Tracheal epithelial cell (primary cell): ENCODE results near the gene CERKL. TPM values are rescaled to one million over a fixed set of nuclear protein-coding genes. Genes with fewer than 3 reads are reported as not detected.

ENCODE experiments used
- total RNA-seq: library from RNA; depleted of rRNA; stranded (reverse); fragments of >200 nt; gene quantifications from 2 replicates; pipeline ENCODE4 v1.2.1, GENCODE V29; 2014

CERKL gene, protein sequence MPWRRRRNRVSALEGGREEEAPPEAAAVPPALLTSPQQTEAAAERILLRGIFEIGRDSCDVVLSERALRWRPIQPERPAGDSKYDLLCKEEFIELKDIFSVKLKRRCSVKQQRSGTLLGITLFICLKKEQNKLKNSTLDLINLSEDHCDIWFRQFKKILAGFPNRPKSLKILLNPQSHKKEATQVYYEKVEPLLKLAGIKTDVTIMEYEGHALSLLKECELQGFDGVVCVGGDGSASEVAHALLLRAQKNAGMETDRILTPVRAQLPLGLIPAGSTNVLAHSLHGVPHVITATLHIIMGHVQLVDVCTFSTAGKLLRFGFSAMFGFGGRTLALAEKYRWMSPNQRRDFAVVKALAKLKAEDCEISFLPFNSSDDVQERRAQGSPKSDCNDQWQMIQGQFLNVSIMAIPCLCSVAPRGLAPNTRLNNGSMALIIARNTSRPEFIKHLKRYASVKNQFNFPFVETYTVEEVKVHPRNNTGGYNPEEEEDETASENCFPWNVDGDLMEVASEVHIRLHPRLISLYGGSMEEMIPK
- 0.72 TPM in 1 of 2 replicates, not detected in the other for total RNA-seq

DNA sequence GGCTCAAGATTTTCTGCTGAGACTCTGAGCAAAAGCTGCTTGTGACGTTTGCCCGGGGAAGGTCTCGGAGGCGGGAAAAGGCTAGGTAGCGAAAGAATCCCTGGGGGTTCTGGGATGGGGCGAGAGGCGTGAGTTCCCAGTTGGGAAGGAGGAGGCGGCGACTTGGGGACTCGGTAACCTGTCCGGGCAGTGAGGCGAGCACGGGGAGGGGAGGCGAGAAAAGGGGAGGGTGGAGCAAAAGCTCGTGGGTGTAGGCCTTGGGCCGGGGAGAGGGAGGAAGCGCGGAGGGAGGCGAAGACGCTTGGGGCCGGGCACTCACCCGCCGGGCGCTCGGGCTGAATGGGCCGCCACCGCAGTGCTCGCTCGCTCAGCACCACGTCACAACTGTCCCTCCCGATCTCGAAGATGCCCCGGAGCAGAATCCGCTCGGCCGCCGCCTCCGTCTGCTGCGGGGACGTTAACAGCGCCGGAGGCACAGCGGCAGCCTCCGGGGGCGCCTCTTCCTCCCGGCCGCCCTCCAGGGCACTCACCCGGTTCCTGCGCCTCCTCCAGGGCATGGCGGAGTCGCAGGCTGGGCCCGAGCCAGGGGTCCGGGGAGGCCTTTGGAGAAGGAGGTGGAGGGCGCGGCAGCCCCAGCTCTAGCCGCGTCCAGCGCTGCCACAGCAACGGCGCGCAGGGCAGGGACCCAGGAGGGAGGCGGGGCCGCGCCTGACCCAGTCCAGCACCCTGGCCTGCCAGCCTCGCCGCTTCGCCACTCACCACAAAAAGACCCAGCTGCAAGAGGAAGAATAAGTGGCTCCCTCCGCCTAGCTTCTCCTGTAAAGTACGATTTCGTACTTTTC, at the start of gene CERKL:
Gene CERKL, minus strand, starts transcription at position 656 of the 842 bp plus-strand sequence. Its CDS starts 99 bp downstream, at position 557.

DNA sequence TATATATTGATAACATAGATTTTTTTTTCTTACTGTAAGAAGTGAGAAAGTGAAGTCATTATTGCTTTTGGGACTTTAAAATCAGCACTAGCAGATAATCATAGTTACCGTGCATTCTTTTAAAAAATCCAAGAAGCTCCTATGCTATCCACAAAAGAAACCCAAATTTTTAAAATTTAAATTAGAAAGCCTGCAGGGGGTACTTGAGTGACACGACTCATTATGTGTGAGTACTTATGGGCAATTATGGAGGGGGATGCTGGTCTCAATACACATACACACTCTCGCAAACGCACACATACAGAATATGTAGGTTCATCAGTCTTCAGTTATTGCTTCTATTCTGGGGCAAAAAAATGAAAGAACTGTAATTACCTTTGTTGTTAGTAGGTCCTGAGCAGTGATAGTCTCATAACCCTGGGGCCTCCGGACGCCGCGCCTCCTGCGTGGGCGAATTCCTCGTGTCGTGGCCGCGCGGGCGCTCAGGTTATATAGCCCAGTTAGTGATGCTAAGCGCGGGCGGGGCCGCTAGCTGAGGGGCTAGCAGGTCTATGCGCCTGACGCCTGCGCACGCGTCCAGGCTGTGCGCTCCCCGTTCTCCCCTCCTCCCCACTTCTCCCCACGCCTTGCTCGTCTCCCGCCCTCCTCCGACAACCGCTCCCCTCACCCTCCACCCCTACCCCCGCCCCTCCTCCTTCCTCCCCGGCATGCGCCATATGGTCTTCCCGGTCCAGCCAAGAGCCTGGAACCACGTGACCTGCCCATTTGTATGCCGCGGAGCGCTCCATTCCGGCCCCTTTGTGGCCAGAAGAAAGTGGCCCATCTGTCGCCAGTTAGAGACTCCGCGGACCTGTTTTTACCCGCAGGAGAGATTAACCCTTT, 23.4 kb upstream of the CERKL start, which contains the start of gene NEUROD1:
Gene NEUROD1, minus strand, starts transcription at position 463 of the 882 bp plus-strand sequence. CDS start 1,657 bp downstream, outside the sequence.

Other genes with a start within 250 kb of the CERKL start
- under 0.01 and 3.1 TPM in 2 replicates for gene ITGA4, start 199.7 kb downstream of the CERKL start, total RNA-seq
- gene NEUROD1, start 23.4 kb upstream of the CERKL start, total RNA-seq = not detected in 2 replicates
- 142 and 157 TPM in 2 replicates for gene ITPRID2, start 234.6 kb upstream of the CERKL start, total RNA-seq